ENCODE results near the gene PDE8B.

DNA sequence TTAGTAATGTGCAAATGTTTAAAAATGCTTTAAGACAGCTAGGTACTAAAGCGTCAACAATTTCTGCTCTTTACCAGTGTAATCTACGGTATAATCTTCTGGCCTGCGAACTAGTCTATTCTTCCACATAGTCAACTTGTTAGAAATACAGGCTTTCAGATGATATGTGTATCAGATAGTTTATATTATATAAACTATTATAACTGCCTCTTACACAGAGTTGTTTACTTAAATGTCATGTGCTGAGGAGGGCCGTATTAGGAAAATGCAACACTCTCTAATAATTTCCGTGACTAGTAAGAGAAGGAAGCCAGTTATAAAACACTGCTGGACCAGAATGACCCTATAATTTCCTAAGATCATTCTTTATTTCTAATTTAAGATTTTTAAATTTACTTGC, 218.0 kb downstream of the PDE8B start:
- TF ChIP-seq, protein P1, sequence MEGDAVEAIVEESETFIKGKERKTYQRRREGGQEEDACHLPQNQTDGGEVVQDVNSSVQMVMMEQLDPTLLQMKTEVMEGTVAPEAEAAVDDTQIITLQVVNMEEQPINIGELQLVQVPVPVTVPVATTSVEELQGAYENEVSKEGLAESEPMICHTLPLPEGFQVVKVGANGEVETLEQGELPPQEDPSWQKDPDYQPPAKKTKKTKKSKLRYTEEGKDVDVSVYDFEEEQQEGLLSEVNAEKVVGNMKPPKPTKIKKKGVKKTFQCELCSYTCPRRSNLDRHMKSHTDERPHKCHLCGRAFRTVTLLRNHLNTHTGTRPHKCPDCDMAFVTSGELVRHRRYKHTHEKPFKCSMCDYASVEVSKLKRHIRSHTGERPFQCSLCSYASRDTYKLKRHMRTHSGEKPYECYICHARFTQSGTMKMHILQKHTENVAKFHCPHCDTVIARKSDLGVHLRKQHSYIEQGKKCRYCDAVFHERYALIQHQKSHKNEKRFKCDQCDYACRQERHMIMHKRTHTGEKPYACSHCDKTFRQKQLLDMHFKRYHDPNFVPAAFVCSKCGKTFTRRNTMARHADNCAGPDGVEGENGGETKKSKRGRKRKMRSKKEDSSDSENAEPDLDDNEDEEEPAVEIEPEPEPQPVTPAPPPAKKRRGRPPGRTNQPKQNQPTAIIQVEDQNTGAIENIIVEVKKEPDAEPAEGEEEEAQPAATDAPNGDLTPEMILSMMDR (IDR thresholded peaks at IDR 0.05), result no peak
- TF ChIP-seq POLR2A (IDR thresholded peaks at IDR 0.05), result no peak
